HFFc6 (cell line): ENCODE measurements around the gene OR2A25. TPM values are rescaled to one million over a fixed set of nuclear protein-coding genes. Genes with fewer than 3 reads are reported as not detected.

Experiments used
- DNase-seq: peaks from one replicate; pipeline ENCODE4 v3.0.0-alpha.2; 2018
- H3K27ac Mint-ChIP-seq: 2 replicates; pipeline ENCODE4 v1.8.0; 2020; ENCODE audit warnings: mild to moderate bottlenecking, mixed read lengths
- H3K27me3 Mint-ChIP-seq: 2 replicates; pipeline ENCODE4 v1.8.0; 2021; ENCODE audit warnings: mild to moderate bottlenecking, moderate library complexity, mixed read lengths; ENCODE audit not compliant: insufficient read depth
- H3K36me3 Mint-ChIP-seq: 2 replicates; pipeline ENCODE4 v1.8.0; 2021; ENCODE audit warnings: low read depth, mixed read lengths
- H3K4me1 Mint-ChIP-seq: 2 replicates; pipeline ENCODE4 v1.8.0; 2020; ENCODE audit warnings: low read depth, mixed read lengths
- H3K4me3 Mint-ChIP-seq: 2 replicates; pipeline ENCODE4 v1.8.0; 2020; ENCODE audit warnings: mild to moderate bottlenecking, moderate library complexity, mixed read lengths
- H3K9me3 Mint-ChIP-seq: 2 replicates; pipeline ENCODE4 v1.8.0; 2020; ENCODE audit warnings: mild to moderate bottlenecking, mixed read lengths
- CTCF ChIP-seq: fragments of 200-600 bp; sonication (generic); IDR thresholded peaks from 2 replicates; pipeline ENCODE4 v1.5.0; 2021; ENCODE audit warnings: antibody characterized with exemption, mild to moderate bottlenecking
- total RNA-seq, 6 experiments: library from RNA; stranded (reverse); fragmentation: NEBNext Ultra II Directional; extraction: Animal tissue kit (Norgen Biotek cat#: 25700); gene quantifications; 2 replicates in 1 of 6; 3 replicates in 5 of 6; pipeline ENCODE4 v1.2.3, GENCODE V29; 2021

OR2A25 gene
- total RNA-seq, 6 experiments from 2014 or later, result not detected

DNA sequence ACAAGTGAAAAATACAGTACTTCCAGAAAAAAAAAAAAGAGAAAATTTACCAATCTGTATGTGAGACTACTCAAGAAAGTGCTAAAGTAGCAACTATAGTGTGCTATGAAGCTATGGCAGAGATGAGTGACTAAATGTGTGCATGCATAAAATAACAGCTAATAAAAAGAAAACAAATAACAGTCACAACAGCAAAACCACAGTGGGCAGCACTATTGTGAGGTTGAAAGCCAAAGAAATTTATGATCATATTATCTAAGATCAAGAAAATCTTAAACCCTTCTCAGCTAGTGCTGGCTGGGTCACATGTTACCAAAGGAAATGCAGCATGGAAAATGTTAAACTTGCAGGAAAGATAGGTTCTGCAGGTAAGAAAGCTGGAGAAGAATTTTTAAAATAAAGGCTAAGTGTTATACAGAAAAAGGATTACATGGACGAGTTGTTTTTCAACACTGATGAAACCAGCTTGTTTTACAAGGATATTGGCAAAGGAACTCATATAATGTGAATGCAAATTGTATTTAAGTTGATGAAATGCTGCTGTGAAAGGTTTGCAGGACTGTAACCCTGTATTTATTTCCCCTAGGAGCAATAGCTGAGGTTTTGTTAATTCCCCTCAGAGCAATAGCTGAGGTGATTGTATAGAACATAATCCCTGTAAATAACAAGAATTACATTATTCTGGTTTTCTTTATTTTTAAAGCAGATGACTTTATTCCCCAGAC is 36.5 kb upstream of the OR2A25 start:
- no peak for DNase-seq
- Mint-ChIP-seq H3K9me3 (peaks cover 4% of the 10 kb centered on the region; the same call in 1 of the 2 replicates), H3K4me1 (peaks cover 7% of the 10 kb centered on the region; the same call in 1 of the 2 replicates), H3K4me3 (no peak overlapping the region), H3K27ac (no peak overlapping the region), H3K36me3 (no peaks in the 10 kb centered on the region), H3K27me3 (peaks cover 2% of the 10 kb centered on the region; the same call in 1 of the 2 replicates)
- TF ChIP-seq CTCF, result no peak

- Mint-ChIP-seq H3K27ac (no peak overlapping the region), H3K9me3 (peaks cover 4% of the 10 kb centered on the region; the same call in 1 of the 2 replicates), H3K36me3 (no peaks in the 10 kb centered on the region), H3K4me1 (peaks cover 7% of the 10 kb centered on the region; the same call in 1 of the 2 replicates), H3K27me3 (peaks cover 2% of the 10 kb centered on the region; the same call in 1 of the 2 replicates), H3K4me3 (no peak overlapping the region)
- DNase-seq, result no peak
- TF ChIP-seq CTCF, result no peak
These were observed 34.2 kb upstream of the OR2A25 start for GRCh38 chr7:144035385-144035784.

GRCh38 chr7:144036302-144036885 is 33.2 kb upstream of the OR2A25 start:
- peaks cover 7% of the 10 kb centered on the region; the same call in 1 of the 2 replicates for H3K4me1 Mint-ChIP-seq
- no peak overlapping the region for H3K4me3 Mint-ChIP-seq
- TF ChIP-seq CTCF, result no peak
- H3K27ac Mint-ChIP-seq, result no peak overlapping the region
- H3K9me3 Mint-ChIP-seq, result peaks cover 4% of the 10 kb centered on the region; the same call in 1 of the 2 replicates
- H3K36me3 Mint-ChIP-seq, result no peaks in the 10 kb centered on the region
- DNase-seq, result no peak
- H3K27me3 Mint-ChIP-seq, result peaks cover 2% of the 10 kb centered on the region; the same call in 1 of the 2 replicates

- Mint-ChIP-seq H3K27ac (no peak overlapping the region), H3K36me3 (no peaks in the 10 kb centered on the region), H3K4me1 (peaks cover 7% of the 10 kb centered on the region; the same call in 1 of the 2 replicates), H3K9me3 (peaks cover 4% of the 10 kb centered on the region; the same call in 1 of the 2 replicates), H3K27me3 (peaks cover 2% of the 10 kb centered on the region; the same call in 1 of the 2 replicates), H3K4me3 (no peak overlapping the region)
- TF ChIP-seq CTCF, result no peak
- DNase-seq, result no peak
These were observed 32.1 kb upstream of the OR2A25 start for GRCh38 chr7:144037414-144038035.

DNA sequence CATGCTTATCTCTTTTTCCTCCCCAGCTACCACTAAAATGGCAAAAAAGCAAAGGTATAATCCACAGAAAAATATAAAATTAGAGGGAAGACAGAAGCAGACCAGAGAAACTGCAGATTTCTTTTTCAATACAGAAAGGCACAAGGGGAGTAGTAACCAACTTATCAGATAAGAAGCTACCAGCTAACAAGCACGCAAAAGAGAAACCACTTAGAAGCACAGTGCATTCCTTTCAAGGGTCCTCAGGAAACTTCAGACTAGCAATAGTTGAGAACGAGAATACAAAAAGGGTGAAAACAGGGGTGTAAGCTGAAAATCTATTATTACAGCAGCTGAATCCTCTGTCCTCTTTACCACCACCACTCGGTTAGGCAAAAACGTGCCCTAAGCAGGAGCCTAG is 30.7 kb upstream of the OR2A25 start:
- no peak overlapping the region for H3K4me3 Mint-ChIP-seq
- DNase-seq, result no peak
- peaks cover 7% of the 10 kb centered on the region; the same call in 1 of the 2 replicates for H3K4me1 Mint-ChIP-seq
- H3K9me3 Mint-ChIP-seq, result peaks cover 3% of the 10 kb centered on the region; the same call in 1 of the 2 replicates
- H3K27ac Mint-ChIP-seq, result no peak overlapping the region
- TF ChIP-seq CTCF, result no peak
- no peaks in the 10 kb centered on the region for H3K36me3 Mint-ChIP-seq
- H3K27me3 Mint-ChIP-seq, result peaks cover 2% of the 10 kb centered on the region; the same call in 1 of the 2 replicates
